Esophagus muscularis mucosa (tissue), 4 donors: ENCODE results near the gene FOXD4L6.
"Not testable (repeated sequence)": the region's sequence is repeated elsewhere in the genome, so short reads cannot be mapped to it uniquely, and the experiment has no call there.

Source experiments
- CTCF ChIP-seq, 3 experiments: fragments of 200-600 bp in 2 of 3; fragments of 450-650 bp in 1 of 3; sonication (generic) in 2 of 3; IDR thresholded peaks; one replicate each; pipeline ENCODE4 v1.5.1; 2017 to 2019; ENCODE audit warnings: antibody characterized with exemption in 3 of 3, mild to moderate bottlenecking in 2 of 3, moderate library complexity in 1 of 3
- EP300 ChIP-seq: sonication (generic); formaldehyde crosslinking; IDR thresholded peaks from one replicate; pipeline ENCODE4 v1.6.1; 2017; ENCODE audit warnings: antibody characterized with exemption
- POLR2AphosphoS5 ChIP-seq, 2 donors: sonication (generic); formaldehyde crosslinking; IDR thresholded peaks; one replicate each; pipeline ENCODE4 v1.6.1; 2017; ENCODE audit warnings: antibody characterized with exemption in 2 of 2

GRCh38 chr9:41104542-41104941 lies 23.9 kb downstream of the FOXD4L6 start:
- not testable (repeated sequence) for TF ChIP-seq CTCF (IDR thresholded peaks at IDR 0.05); EP300; POLR2AphosphoS5 (IDR thresholded peaks at IDR 0.05)
